Measurements from ENCODE around the gene ZFP36.

ZFP36 gene

GRCh38 chr19:39422020-39422419, 15.4 kb downstream of the ZFP36 start:
- DNase-seq: no peak

- DNase-seq: no peak
These were observed 16.8 kb downstream of the ZFP36 start for GRCh38 chr19:39423258-39424086.

- DNase-seq: no peak
These were observed 18.3 kb downstream of the ZFP36 start for GRCh38 chr19:39424934-39425333.

- no peak for DNase-seq
These were observed 19.1 kb downstream of the ZFP36 start for GRCh38 chr19:39425744-39426143.

GRCh38 chr19:39426170-39426569, 19.5 kb downstream of the ZFP36 start:
- no peak for DNase-seq

GRCh38 chr19:39427707-39428106, 21.1 kb downstream of the ZFP36 start:
- no peak for DNase-seq

- peak; percentile 30 for DNase-seq
These were observed 21.9 kb downstream of the ZFP36 start for GRCh38 chr19:39428283-39429112.

GRCh38 chr19:39430675-39431593, 24.3 kb downstream of the ZFP36 start:
- peak; percentile 69 for DNase-seq

GRCh38 chr19:39432677-39433025, 26.0 kb downstream of the ZFP36 start:
- DNase-seq: no peak

GRCh38 chr19:39433480-39434079, 26.9 kb downstream of the ZFP36 start:
- DNase-seq: no peak

- DNase-seq: no peak
These were observed 27.8 kb downstream of the ZFP36 start for GRCh38 chr19:39434123-39435076.

GRCh38 chr19:39435499-39436349, 29.1 kb downstream of the ZFP36 start, which contains the start of gene RPS16:
Gene RPS16, minus strand, starts transcription at chr19:39435949. Its CDS starts 54 bp downstream, at chr19:39435895.
- DNase-seq: peak; percentile 97

GRCh38 chr19:39436350-39436716, 29.7 kb downstream of the ZFP36 start:
- no peak for DNase-seq

GRCh38 chr19:39438270-39438934, 31.8 kb downstream of the ZFP36 start:
- no peak for DNase-seq

- no peak for DNase-seq
These were observed 38.0 kb downstream of the ZFP36 start for GRCh38 chr19:39444598-39445195.

GRCh38 chr19:39445196-39446111, 38.8 kb downstream of the ZFP36 start, which contains the start of gene SUPT5H:
Gene SUPT5H, plus strand, starts transcription at chr19:39445582. Its CDS starts 309 bp downstream, at chr19:39445891.
- DNase-seq: peak; percentile 96

GRCh38 chr19:39446365-39447084, 39.9 kb downstream of the ZFP36 start:
- DNase-seq: no peak

All from T1000 (cell line).